WERI-Rb-1 (cell line): Measurements from ENCODE around the gene RPL31.

Source experiments
- DNase-seq: peaks from one replicate; pipeline ENCODE4 v3.0.0-alpha.2; 2020
- H3K27ac ChIP-seq: fragments of 250-450 bp; sonication (Bioruptor Pico); 2 replicates; pipeline ENCODE4 v1.5.1; 2020; ENCODE audit warnings: mild to moderate bottlenecking, moderate library complexity
- H3K27me3 ChIP-seq: fragments of 250-450 bp; sonication (Bioruptor Pico); 2 replicates; pipeline ENCODE4 v1.5.1; 2021; ENCODE audit warnings: mild to moderate bottlenecking, low read depth, moderate library complexity; ENCODE audit not compliant: insufficient read depth, severe bottlenecking
- H3K36me3 ChIP-seq: fragments of 250-450 bp; sonication (Bioruptor Pico); 2 replicates; pipeline ENCODE4 v1.5.1; 2020; ENCODE audit warnings: mild to moderate bottlenecking, moderate library complexity
- H3K4me3 ChIP-seq: 2 replicates; pipeline ENCODE4 v1.5.1; 2011; ENCODE audit warnings: low read depth, mild to moderate bottlenecking, control low read depth, low read length
- H3K9me3 ChIP-seq: fragments of 250-450 bp; sonication (Bioruptor Pico); 2 replicates; pipeline ENCODE4 v1.5.1; 2021; ENCODE audit warnings: mild to moderate bottlenecking, moderate library complexity; ENCODE audit not compliant: severe bottlenecking
- TF ChIP-seq, protein P1 (sequence below): IDR thresholded peaks from 2 replicates; pipeline ENCODE4 v1.5.1; 2011; ENCODE audit warnings: low read depth, mild to moderate bottlenecking, control low read depth, inconsistent platforms, low read length

RPL31 gene

DNA sequence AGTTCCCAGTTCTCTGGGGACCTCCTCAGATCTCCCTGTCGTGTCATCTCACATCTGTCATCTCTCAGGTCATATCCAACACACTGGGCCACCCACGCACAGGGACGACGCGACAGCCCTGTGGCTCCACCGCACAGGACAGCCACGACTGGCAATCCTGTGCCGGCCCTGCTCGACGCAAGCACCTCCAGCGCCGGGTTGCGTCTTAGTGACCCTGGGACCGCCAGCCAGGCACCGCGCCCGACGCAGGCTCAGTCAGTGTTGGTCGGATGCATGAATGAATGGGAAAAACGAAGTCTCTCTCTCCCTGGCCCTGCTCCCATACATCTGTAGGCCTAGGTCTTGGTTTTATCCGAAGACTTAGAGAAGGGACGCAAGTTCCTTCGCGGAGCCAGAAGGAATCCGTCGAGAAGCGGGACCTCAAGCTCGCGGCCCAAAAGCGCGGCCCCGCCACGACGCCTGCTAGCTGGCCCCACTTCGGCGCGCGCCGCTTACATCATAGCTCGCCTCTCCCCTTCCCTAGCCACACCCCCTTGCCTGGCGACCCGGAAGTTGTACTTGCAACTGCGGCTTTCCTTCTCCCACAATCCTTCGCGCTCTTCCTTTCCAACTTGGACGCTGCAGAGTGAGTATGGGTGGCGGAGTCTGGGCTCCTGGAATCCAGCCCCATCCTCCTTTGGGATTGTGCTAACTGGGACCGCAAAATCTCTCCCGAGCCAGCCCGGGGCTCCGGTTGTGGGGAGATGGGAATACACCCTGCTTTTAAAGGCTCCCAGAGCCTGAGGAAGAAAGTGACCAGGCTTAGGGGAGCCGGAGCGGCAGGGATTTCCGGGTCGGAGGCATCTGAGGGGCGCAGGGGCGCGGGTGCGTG is at the start of gene RPL31:
RPL31 (plus strand) TSS at position 599 of the 871 bp plus-strand sequence. CDS start 413 bp downstream, outside the sequence.
- H3K36me3 ChIP-seq: peaks cover 47% of the 10 kb centered on the region

DNA sequence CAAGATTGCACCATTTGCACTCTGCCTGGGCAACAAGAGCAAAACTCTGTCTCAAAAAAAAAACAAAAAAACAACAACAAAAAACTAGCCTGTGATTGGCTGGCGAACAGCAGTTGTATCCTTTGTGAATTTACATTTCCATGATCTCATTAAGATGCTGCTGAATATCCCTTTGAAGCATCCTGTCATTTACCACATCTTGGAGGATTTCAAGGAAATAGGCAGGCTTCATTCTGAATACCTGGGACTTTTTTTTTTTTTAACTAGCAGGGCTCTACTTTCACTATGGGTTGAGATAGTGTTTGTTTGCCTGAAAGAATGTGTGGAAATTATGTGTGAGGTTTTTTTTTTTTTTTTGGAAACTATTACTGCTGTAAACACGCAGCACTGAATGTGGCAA is 49.6 kb upstream of the RPL31 start:
- Histone ChIP-seq H3K9me3 (no peaks in the 10 kb centered on the region), H3K36me3 (no peaks in the 10 kb centered on the region), H3K27me3 (peaks cover 4% of the 10 kb centered on the region), H3K4me3 (no peak overlapping the region), H3K27ac (no peak overlapping the region)
- no peak for DNase-seq
- TF ChIP-seq, protein P1, sequence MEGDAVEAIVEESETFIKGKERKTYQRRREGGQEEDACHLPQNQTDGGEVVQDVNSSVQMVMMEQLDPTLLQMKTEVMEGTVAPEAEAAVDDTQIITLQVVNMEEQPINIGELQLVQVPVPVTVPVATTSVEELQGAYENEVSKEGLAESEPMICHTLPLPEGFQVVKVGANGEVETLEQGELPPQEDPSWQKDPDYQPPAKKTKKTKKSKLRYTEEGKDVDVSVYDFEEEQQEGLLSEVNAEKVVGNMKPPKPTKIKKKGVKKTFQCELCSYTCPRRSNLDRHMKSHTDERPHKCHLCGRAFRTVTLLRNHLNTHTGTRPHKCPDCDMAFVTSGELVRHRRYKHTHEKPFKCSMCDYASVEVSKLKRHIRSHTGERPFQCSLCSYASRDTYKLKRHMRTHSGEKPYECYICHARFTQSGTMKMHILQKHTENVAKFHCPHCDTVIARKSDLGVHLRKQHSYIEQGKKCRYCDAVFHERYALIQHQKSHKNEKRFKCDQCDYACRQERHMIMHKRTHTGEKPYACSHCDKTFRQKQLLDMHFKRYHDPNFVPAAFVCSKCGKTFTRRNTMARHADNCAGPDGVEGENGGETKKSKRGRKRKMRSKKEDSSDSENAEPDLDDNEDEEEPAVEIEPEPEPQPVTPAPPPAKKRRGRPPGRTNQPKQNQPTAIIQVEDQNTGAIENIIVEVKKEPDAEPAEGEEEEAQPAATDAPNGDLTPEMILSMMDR: no peak

More for the DNA sequence above, at the start of gene RPL31:
- Histone ChIP-seq H3K27ac (peak within 1 kb of the TSS; percentile 84), H3K27me3 (no peaks in the 10 kb centered on the region), H3K4me3 (peak within 1 kb of the TSS; percentile 86), H3K9me3 (peaks cover 2% of the 10 kb centered on the region)
- peak; percentile 98 for DNase-seq
- TF ChIP-seq, protein P1: no peak

DNA sequence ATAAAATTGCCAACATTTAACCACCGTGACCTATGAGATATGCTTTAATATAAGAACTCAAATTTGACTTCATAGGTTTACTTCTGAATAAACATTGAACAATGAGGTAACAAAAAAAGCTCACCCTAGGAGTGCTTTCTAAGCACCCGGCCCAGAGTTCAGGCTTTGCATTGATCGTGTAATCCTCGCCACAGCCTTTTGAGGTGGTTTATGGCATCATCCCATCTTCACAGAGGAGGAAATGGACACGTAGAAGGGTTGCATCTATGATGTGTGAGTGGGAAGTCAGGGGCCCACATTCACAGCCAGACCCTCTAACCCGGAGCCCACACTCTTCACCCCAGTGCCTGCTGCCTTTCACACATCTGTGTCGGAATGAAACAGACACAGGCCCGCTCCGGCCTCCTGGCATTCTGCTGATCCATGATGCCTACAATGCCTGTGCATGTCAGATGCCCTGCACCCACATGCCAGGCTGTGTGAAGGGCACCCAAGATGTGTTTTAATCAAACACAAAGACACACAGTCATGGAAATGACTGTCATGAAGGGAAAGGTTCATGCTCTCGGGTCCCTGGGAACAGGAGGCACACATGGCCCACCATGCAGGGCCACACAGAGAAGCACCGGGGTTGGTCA is 48.6 kb upstream of the RPL31 start:
- TF ChIP-seq, protein P1: no peak
- Histone ChIP-seq H3K27me3 (peaks cover 4% of the 10 kb centered on the region), H3K36me3 (no peaks in the 10 kb centered on the region), H3K27ac (no peak overlapping the region), H3K4me3 (no peak overlapping the region), H3K9me3 (no peaks in the 10 kb centered on the region)
- DNase-seq: no peak

DNA sequence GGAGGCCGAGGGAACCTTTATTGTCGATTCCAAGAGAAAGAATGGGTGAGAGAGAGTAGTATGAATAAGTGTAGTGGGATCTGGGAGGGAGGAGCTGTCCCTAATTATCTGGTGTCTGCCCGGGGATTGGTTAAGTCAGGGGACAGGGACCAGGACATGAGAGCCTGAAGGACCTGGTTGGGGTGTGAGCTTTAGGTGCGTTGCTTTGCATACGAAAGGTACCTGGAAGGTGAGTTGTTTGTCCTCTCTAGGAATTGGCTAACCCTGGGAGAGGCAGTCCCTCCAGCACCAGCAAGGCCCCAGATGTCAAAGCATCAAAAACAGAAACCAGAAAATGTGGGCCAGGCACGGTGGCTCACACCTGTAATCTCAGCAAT is 48.1 kb upstream of the RPL31 start:
- Histone ChIP-seq H3K4me3 (no peak overlapping the region), H3K27me3 (peaks cover 4% of the 10 kb centered on the region), H3K27ac (no peak overlapping the region), H3K36me3 (no peaks in the 10 kb centered on the region), H3K9me3 (no peaks in the 10 kb centered on the region)
- TF ChIP-seq, protein P1: no peak
- DNase-seq: no peak

DNA sequence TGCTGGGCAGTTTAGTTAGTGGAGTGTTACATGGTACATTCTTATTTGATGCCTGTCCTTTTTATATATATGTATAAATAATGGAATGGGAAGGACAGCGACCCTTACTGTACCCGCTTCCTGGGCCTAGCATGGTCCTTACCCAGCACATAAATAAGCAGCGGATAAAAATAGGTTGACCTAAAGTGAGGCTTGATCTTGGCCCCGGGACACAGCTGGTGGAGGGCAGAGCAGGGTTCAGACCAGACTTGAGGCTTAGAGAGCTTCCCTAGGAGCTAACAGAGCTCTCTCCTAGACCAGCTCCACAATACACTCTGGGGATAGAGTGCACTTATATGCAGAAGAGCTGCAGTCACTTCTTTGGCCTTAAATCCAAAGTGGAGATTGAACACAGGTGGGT is 46.9 kb upstream of the RPL31 start:
- TF ChIP-seq, protein P1: no peak
- Histone ChIP-seq H3K27me3 (peaks cover 4% of the 10 kb centered on the region), H3K4me3 (no peak overlapping the region), H3K36me3 (no peaks in the 10 kb centered on the region), H3K9me3 (no peaks in the 10 kb centered on the region), H3K27ac (no peak overlapping the region)
- no peak for DNase-seq
